ENCODE measurements around the gene AQP12B.

DNA sequence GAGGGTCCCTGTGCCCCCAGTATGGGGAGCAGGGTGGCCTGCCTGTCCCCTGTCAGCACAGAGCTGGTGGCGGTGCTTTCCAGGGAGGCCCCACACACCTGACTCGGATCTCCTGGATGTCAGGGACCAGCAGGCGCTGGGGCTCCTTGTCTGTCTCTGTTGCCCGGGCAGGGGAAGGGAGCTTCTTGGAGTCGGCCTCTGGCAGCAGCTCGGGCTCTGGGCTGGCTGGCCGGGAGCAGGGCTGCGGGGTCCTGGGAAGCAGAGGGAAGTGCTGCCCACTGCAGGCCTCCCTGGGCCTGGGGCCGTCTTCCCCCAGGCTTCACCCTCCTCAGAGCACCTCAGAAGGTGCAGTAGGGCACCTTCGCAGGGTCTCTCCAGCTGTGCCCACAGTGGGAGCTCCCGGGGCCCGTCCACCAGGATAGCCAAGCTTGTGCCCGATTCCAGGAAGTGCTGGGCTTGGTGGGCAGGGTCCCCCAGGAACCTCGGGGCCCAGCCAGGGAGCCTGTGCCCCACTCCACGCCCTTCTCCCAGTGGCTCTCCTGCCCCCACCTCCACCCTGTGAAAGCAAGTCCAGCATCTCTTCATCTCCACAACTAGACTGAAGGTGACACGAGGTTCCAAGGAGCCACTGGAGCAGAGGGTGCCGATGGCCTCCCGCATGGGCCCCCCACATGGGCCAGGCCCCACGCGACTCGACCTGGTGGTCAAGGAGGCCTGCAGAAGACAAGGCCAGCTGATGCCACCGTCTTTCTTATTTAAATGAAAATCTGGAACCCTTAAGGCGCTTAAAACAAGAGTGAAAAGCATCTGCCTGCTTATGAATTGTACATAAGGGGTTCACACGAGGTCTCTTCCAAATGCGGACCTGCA is 37.2 kb upstream of the AQP12B start:
- TF ChIP-seq, protein P1, sequence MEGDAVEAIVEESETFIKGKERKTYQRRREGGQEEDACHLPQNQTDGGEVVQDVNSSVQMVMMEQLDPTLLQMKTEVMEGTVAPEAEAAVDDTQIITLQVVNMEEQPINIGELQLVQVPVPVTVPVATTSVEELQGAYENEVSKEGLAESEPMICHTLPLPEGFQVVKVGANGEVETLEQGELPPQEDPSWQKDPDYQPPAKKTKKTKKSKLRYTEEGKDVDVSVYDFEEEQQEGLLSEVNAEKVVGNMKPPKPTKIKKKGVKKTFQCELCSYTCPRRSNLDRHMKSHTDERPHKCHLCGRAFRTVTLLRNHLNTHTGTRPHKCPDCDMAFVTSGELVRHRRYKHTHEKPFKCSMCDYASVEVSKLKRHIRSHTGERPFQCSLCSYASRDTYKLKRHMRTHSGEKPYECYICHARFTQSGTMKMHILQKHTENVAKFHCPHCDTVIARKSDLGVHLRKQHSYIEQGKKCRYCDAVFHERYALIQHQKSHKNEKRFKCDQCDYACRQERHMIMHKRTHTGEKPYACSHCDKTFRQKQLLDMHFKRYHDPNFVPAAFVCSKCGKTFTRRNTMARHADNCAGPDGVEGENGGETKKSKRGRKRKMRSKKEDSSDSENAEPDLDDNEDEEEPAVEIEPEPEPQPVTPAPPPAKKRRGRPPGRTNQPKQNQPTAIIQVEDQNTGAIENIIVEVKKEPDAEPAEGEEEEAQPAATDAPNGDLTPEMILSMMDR (IDR thresholded peaks at IDR 0.05) = no peak
- TF ChIP-seq POLR2A (IDR thresholded peaks at IDR 0.05) = no peak
